Spleen (tissue), 11 donors: ENCODE data around the gene ZNF816. TPM values are rescaled to one million over a fixed set of nuclear protein-coding genes. Genes with fewer than 3 reads are reported as not detected.

ENCODE experiments used
- DNase-seq: peaks from one replicate; pipeline ENCODE4 v3.0.0-alpha.2; 2020
- H3K27ac ChIP-seq, 8 donors: fragments of 200-600 bp; sonication (generic) in 7 of 8; 1 replicate in 4 of 8; 2 replicates in 4 of 8; pipeline versions ENCODE4 v1.5.0 to v1.8.0; 2016 to 2021; ENCODE audit warnings: inconsistent platforms in 4 of 8, mild to moderate bottlenecking in 4 of 8, moderate library complexity in 1 of 8
- H3K27me3 ChIP-seq, 7 donors: fragments of 200-600 bp; sonication (generic) in 6 of 7; replicated peaks in 1 of 7; 1 replicate in 4 of 7; 2 replicates in 3 of 7; pipeline versions ENCODE4 v1.5.0 to v1.8.0; 2016 to 2021; ENCODE audit warnings: inconsistent platforms in 3 of 7, mild to moderate bottlenecking in 1 of 7
- H3K36me3 ChIP-seq, 6 donors: fragments of 200-600 bp; sonication (generic) in 5 of 6; 1 replicate in 4 of 6; 2 replicates in 2 of 6; pipeline versions ENCODE4 v1.5.0 to v1.8.0; 2016 to 2021; ENCODE audit warnings: inconsistent platforms in 2 of 6
- H3K4me1 ChIP-seq, 6 donors: fragments of 200-600 bp; sonication (generic) in 5 of 6; 1 replicate in 3 of 6; 2 replicates in 3 of 6; pipeline versions ENCODE4 v1.5.0 to v1.8.0; 2016 to 2021; ENCODE audit warnings: inconsistent platforms in 3 of 6
- H3K4me3 ChIP-seq, 8 donors: fragments of 200-600 bp; sonication (generic) in 7 of 8; 1 replicate in 4 of 8; 2 replicates in 4 of 8; pipeline versions ENCODE4 v1.5.0 to v1.8.0; 2016 to 2021; ENCODE audit warnings: inconsistent platforms in 4 of 8, mild to moderate bottlenecking in 4 of 8, moderate library complexity in 2 of 8
- H3K9me3 ChIP-seq, 8 donors: fragments of 200-600 bp; sonication (generic) in 7 of 8; 1 replicate in 4 of 8; 2 replicates in 4 of 8; pipeline versions ENCODE4 v1.5.0 to v1.8.0; 2016 to 2021; ENCODE audit warnings: inconsistent platforms in 4 of 8
- CTCF ChIP-seq, 11 experiments: fragments of 200-600 bp in 7 of 11; fragments of 450-650 bp in 4 of 11; sonication (generic) in 4 of 11; IDR thresholded peaks in 8 of 11; conservative IDR thresholded peaks in 3 of 11; 1 replicate in 7 of 11; 2 replicates in 4 of 11; pipeline versions ENCODE4 v1.4.0 to v1.8.0; 2016 to 2021; ENCODE audit warnings: antibody characterized with exemption in 11 of 11, inconsistent platforms in 4 of 11, mild to moderate bottlenecking in 1 of 11
- POLR2A ChIP-seq, 3 donors: fragments of 450-650 bp; IDR thresholded peaks; one replicate each; pipeline ENCODE4 v1.5.1; 2017; ENCODE audit warnings: antibody characterized with exemption in 3 of 3, mild to moderate bottlenecking in 1 of 3
- POLR2AphosphoS5 ChIP-seq, 3 donors: sonication (generic); formaldehyde crosslinking; IDR thresholded peaks; one replicate each; pipeline ENCODE4 v1.5.1; 2017; ENCODE audit warnings: antibody characterized with exemption in 3 of 3
- WGBS, 5 donors: extraction: QIAGEN DNeasy Blood & Tissue Kit in 3 of 5; methylation state at CpG; one replicate each; pipeline versions ENCODE4 v1.1.5 to v1.1.7; 2013 to 2018; 5-methylcytosine and 5-hydroxymethylcytosine counted together
- intact Hi-C: fragments of 100-400 bp; cut with DNase I; formaldehyde crosslinking; loops from one replicate; pipeline ENCODE4 v1.15.0; 2023; ENCODE audit warnings: low total_unique reads
- polyA plus RNA-seq, 3 donors: library from polyadenylated mRNA; stranded (reverse); fragments of 200-250 nt; gene quantifications; one replicate each; pipeline ENCODE4 v1.2.1, GENCODE V29; 2013
- total RNA-seq, 7 donors: library from RNA; depleted of rRNA in 3 of 7; stranded (reverse); fragments of >200 nt in 3 of 7; fragmentation: NEBNext Ultra II Directional in 4 of 7; extraction: Animal tissue kit (Norgen Biotek cat#: 25700) in 4 of 7; gene quantifications; one replicate each; pipeline versions ENCODE4 v1.1.0 to v1.2.1, GENCODE V29; 2016 to 2021
- donor health status: healthy with polysubstance abuse.
- donor health status: DM: no; HTN: no; CAD: no; lungs with moderate emphysema.
- donor health status: DM: no; HTN: no; CAD: no.
- donor health status: Bipolar disorder and iron deficiency.
- donor health status: healthy.
- donor health status: DM: no; HTN: no; CAD: no.
- donor health status: DM: yes; HTN: yes; CAD: no.

Gene ZNF816
- total and polyA plus RNA-seq, 10 donors, result 4.1 to 16.1 (median 9.8) TPM

DNA sequence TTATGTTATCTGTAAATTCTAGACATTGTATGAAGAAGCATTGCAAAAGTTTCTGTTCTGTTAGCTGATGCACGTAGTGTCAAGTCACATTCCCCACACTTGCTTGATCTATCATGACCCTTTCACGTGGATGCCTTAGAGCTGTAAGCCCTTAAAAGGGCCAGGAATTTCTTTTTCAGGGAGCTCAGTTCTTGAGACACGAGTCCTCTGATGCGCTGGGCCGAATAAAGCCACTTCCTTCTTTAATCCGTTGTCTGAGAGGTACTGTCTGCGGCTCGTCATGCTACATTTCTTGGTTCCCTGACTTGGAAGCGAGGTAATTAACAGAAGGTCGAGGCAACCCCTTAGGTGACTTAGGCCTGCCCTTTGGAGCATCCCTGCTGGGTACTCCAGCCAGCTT, 5.8 kb downstream of the ZNF816 start:
- H3K27me3 ChIP-seq, result no peaks in the 10 kb centered on the region
- DNase-seq, result no peak

GRCh38 chr19:52949422-52949821, 13.3 kb downstream of the ZNF816 start:
- H3K4me1 ChIP-seq, result peaks cover 0 to 9% (median 0%) of the 10 kb centered on the region in 6 donors

More for the DNA sequence above, 5.8 kb downstream of the ZNF816 start:
- WGBS, 5 donors, result 94 to 98% (median 97%) methylated on average over 10 of the region's 10 CpGs
- H3K27ac ChIP-seq, result no peak overlapping the region
- H3K36me3 ChIP-seq, result peaks cover 13 to 90% (median 61%) of the 10 kb centered on the region in 6 donors
- peaks cover 0 to 96% (median 88%) of the 10 kb centered on the region in 8 donors for H3K9me3 ChIP-seq
- peaks cover 4 to 13% (median 10%) of the 10 kb centered on the region in 6 donors for H3K4me1 ChIP-seq
- H3K4me3 ChIP-seq, result no peak overlapping the region
- intact Hi-C loops, result no loop called here
- TF ChIP-seq POLR2AphosphoS5 (IDR thresholded peaks at IDR 0.05), result no peak
- no peak for TF ChIP-seq POLR2A (IDR thresholded peaks at IDR 0.05)
- TF ChIP-seq CTCF (IDR thresholded peaks at IDR 0.05 in 8 of 11, conservative IDR thresholded peaks at IDR 0.05 in 3 of 11), result no peak

GRCh38 chr19:52948025-52948770, 14.5 kb downstream of the ZNF816 start:
- Histone ChIP-seq H3K4me3 (no peak overlapping the region), H3K27me3 (no peaks in the 10 kb centered on the region), H3K36me3 (peaks cover 8 to 50% (median 36%) of the 10 kb centered on the region in 6 donors), H3K9me3 (peaks cover 8 to 93% (median 82%) of the 10 kb centered on the region in 8 donors), H3K4me1 (peaks cover 0 to 11% (median 1%) of the 10 kb centered on the region in 6 donors), H3K27ac (no peak overlapping the region)
- WGBS, 5 donors, result 93 to 99% (median 97%) methylated on average over 13 of the region's 13 CpGs
- no peak for TF ChIP-seq POLR2AphosphoS5 (IDR thresholded peaks at IDR 0.05)
- no peak for TF ChIP-seq POLR2A (IDR thresholded peaks at IDR 0.05)
- no peak for TF ChIP-seq CTCF (IDR thresholded peaks at IDR 0.05 in 8 of 11, conservative IDR thresholded peaks at IDR 0.05 in 3 of 11)
- intact Hi-C loops, result no loop called here
- no peak for DNase-seq

More at GRCh38 chr19:52949422-52949821, 13.3 kb downstream of the ZNF816 start:
- Histone ChIP-seq H3K27ac (no peak overlapping the region), H3K9me3 (peaks cover 8 to 98% (median 90%) of the 10 kb centered on the region in 8 donors), H3K4me3 (no peak overlapping the region), H3K36me3 (peaks cover 8 to 59% (median 44%) of the 10 kb centered on the region in 6 donors), H3K27me3 (no peaks in the 10 kb centered on the region)
- no peak for TF ChIP-seq POLR2AphosphoS5 (IDR thresholded peaks at IDR 0.05)
- TF ChIP-seq POLR2A (IDR thresholded peaks at IDR 0.05), result no peak
- TF ChIP-seq CTCF (IDR thresholded peaks at IDR 0.05 in 8 of 11, conservative IDR thresholded peaks at IDR 0.05 in 3 of 11), result no peak
- no peak for DNase-seq
- WGBS, 5 donors, result 0 to 100% (median 90%) methylated on average over 1 of the region's 1 CpG
- intact Hi-C loops, result no loop called here
